GM10266 (cell line): ENCODE data around the gene HLA-DMA.

Experiments
- DNase-seq: peaks from one replicate; pipeline ENCODE4 v3.0.0; 2012; ENCODE audit errors: extremely low spot score
- TF ChIP-seq, protein P1 (sequence below): IDR thresholded peaks from 2 replicates; pipeline ENCODE4 v1.5.1; 2012; ENCODE audit warnings: mild to moderate bottlenecking, low read depth; ENCODE audit not compliant: control insufficient read depth, insufficient read depth; ENCODE audit errors: missing control alignments

Gene HLA-DMA

DNA sequence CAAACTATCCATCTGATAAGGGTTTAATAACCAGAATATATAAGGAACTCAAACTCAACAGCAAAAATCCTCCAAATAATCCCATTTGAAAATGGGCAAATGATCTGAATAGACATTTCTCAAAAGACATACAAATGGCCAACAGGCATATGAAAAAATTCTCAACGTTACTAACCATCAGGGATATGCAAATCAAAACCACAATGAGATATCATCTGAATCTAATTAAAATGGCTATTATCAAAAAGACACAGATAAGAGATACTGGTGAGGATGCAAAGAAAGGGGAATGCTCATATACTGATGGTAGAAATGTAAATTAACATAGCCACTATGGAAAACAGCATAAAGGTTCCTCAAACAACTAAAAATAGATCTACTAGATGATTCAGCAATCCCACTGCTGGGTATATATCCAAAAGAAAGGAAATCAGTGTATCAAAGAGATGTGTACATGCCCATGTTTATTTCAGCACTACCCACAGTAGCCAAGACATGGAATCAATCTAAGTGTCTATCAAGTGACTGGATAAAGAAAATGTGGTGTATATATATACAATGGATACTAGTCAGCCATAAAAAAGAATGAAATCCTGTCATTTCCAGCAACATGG lies 9.4 kb upstream of the HLA-DMA start:
- DNase-seq = no peak
- TF ChIP-seq, protein P1, sequence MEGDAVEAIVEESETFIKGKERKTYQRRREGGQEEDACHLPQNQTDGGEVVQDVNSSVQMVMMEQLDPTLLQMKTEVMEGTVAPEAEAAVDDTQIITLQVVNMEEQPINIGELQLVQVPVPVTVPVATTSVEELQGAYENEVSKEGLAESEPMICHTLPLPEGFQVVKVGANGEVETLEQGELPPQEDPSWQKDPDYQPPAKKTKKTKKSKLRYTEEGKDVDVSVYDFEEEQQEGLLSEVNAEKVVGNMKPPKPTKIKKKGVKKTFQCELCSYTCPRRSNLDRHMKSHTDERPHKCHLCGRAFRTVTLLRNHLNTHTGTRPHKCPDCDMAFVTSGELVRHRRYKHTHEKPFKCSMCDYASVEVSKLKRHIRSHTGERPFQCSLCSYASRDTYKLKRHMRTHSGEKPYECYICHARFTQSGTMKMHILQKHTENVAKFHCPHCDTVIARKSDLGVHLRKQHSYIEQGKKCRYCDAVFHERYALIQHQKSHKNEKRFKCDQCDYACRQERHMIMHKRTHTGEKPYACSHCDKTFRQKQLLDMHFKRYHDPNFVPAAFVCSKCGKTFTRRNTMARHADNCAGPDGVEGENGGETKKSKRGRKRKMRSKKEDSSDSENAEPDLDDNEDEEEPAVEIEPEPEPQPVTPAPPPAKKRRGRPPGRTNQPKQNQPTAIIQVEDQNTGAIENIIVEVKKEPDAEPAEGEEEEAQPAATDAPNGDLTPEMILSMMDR = no peak

DNA sequence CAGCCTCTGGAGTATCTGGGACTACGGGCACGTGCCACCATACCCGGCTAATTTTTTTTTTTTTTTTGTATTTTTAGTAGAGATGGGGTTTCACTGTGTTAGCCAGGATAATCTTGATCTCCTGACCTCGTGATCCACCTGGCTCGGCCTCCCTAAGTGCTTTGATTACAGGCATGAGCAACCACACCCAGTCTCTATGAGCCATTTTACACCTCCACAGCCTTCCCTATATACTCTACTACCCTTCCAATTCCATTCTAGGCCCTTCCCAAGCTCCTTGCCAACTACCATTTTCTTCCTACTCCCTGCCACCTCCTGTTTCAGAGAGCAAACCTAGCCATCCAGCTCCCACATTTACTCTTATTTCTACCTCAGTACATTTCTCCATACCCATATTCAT lies 7.7 kb upstream of the HLA-DMA start:
- no peak for DNase-seq
- TF ChIP-seq, protein P1 = no peak

DNA sequence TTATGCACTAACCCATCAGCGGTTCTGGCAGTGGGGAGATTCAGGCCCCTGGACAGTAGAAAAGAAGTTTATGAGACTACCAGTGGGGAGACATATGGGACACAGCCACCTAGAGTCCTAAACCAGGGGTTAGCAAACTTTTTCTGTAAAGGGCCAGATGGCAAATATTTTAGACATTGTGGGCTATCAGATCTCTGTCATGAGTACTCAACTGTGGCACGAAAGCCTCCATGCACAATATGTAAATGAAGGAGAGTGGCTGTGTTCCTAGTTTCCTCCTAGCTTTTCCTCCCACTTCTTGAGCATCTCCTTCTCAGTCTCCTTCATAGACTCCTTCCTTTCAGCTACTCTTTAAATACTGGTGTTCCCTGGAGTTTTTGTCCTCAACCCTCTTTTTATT lies 3.3 kb upstream of the HLA-DMA start:
- TF ChIP-seq, protein P1 = no peak
- DNase-seq = no peak

DNA sequence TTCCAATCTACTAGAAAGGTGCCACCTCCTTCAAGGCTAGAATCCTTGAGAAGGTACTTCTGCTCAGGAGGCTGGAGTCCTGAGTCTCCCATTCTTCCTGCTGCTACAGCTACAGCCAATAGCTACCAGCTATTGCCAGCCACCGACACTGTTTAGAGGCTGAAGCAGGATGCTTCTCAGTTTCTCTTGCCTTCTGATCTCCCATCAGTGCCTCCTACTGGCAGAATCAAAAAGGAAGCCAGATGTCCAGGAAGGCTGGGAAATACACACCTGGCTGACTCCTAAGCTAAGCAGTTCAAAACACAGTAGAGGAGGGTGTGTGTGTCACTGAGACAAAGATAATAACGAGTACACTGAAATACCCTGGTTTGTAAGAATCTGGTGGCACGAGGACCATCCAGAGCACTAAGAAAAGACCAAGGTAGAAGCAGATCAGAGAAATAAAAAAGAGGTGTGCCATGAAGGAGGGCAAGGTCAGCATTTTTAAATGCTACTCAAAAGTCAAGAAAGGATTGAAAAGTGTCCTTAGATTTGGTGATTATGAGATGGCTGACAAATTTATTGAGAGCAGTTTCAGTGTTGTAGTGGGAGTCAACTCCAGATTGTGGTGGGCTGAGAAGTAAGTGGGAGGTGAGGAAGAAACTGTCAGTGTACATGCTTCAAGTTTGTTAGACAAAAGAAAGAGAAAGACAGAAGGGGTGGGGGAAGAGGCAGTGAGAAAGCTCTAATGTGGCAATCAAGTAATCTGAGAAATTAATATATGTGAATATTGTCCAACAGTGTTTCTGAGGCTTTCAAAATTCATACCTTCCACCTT lies 2.3 kb upstream of the HLA-DMA start:
- DNase-seq = no peak
- TF ChIP-seq, protein P1 = peak; percentile 73

DNA sequence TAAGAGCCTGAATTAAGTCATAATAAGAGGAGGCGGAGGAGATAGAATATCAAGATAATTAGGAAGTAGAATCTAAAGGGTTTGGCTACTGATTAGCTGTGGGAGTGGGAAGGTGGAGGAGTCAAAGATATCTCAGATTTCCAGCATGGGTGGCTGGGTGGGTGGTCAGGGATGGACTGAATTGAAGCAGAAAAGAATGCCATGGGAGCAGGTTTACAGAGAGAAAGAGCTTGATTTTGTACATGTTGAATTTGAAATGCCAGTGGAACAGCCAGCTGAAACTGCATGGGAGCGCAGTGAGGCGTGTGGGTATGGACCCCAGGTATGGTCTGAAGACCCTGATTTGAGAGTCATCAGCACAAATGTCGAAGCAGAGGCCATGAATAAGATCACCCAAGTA lies 1.4 kb upstream of the HLA-DMA start:
- TF ChIP-seq, protein P1 = no peak
- no peak for DNase-seq

DNA sequence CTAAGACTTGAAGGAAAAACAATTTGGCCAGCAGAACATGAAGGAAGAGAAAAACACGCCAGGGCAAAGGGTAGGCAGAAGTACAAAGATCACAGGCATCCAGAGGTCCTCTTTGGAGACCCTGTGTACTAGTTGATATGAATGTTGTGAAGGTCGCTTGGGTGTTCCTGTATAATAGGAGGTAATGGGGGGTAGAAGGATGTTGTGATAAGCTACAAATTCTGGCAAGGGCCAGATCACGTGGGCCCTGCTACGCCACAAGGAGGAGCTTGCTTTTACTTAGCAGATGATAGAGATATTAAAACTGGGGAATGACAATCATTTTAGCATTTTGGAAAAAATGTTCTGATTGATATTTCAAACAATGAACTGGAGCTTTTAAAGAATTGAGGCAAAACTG lies 878 bp upstream of the HLA-DMA start:
- TF ChIP-seq, protein P1 = no peak
- DNase-seq = no peak

DNA sequence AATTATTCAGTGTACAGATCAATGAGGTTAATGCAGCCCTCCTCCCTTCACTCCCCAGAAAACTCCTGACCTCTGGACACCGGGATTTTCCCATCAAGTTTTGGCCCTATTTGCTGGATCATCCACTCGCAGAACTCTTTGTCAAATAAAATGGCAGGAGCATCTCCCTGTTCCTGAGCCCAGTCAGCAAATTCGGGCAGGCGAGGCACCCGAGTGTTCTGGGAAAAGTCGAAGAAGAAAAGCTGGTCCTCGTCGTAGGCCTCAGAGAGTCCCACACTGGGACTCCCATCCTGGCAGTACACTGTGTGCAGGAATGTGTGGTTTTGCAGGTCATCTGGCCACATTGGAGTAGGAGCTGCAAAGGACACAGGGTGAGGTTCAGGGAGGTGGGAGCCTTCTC lies 2.4 kb downstream of the HLA-DMA start:
- DNase-seq = no peak
- TF ChIP-seq, protein P1 = no peak
